Measurements from ENCODE around the gene SYCP1. TPM values are rescaled to one million over a fixed set of nuclear protein-coding genes. Genes with fewer than 3 reads are reported as not detected.

Gene SYCP1
- total RNA-seq, 2 experiments from 2014 or later: not detected

GRCh38 chr1:115031595-115031994 is 176.9 kb downstream of the SYCP1 start:
- no peak overlapping the region for H3K4me3 Mint-ChIP-seq
- H3K36me3 Mint-ChIP-seq (ENCODE audit: low read depth): no peaks in the 10 kb centered on the region
- peaks cover 1% of the 10 kb centered on the region for H3K9me3 Mint-ChIP-seq (ENCODE audit: low read depth)
- intact Hi-C loops (cut with DNase I, micrococcal nuclease): no loop called here
- ATAC-seq: no peak
- no peak overlapping the region for H3K27ac Mint-ChIP-seq
- CTCF ChIA-PET: interaction anchor here (1.2 kb wide), 1 partner anchor 82 kb away, joined by 3 read pairs; no protein-coding TSS in a partner anchor
- no peaks in the 10 kb centered on the region for H3K4me1 Mint-ChIP-seq
- POLR2A ChIA-PET: no interaction called here
- DNase-seq: no peak
- no peaks in the 10 kb centered on the region for H3K27me3 Mint-ChIP-seq

- Mint-ChIP-seq H3K27ac (no peak overlapping the region), H3K4me1 (no peaks in the 10 kb centered on the region), H3K4me3 (no peak overlapping the region), H3K36me3 (ENCODE audit: low read depth) (no peaks in the 10 kb centered on the region), H3K9me3 (ENCODE audit: low read depth) (no peaks in the 10 kb centered on the region), H3K27me3 (no peaks in the 10 kb centered on the region)
- ChIA-PET POLR2A (no interaction called here), CTCF (interaction anchor here (1.2 kb wide), 1 partner anchor 17 kb away, joined by 3 read pairs; no protein-coding TSS in a partner anchor)
- no peak for DNase-seq
- intact Hi-C loops (cut with DNase I, micrococcal nuclease): no loop called here
- ATAC-seq: no peak
Observed at GRCh38 chr1:115035652-115036051, 181.0 kb downstream of the SYCP1 start.

GRCh38 chr1:115036814-115037507 is 182.3 kb downstream of the SYCP1 start:
- no peaks in the 10 kb centered on the region for H3K27me3 Mint-ChIP-seq
- DNase-seq (no peak), ATAC-seq (no peak)
- no peaks in the 10 kb centered on the region for H3K36me3 Mint-ChIP-seq (ENCODE audit: low read depth)
- no peaks in the 10 kb centered on the region for H3K9me3 Mint-ChIP-seq (ENCODE audit: low read depth)
- intact Hi-C loops (cut with DNase I, micrococcal nuclease): no loop called here
- CTCF ChIA-PET: interaction anchor here (2.0 kb wide), 1 partner anchor 15 kb away, joined by 6 read pairs; no protein-coding TSS in a partner anchor
- no peaks in the 10 kb centered on the region for H3K4me1 Mint-ChIP-seq
- no peak overlapping the region for H3K4me3 Mint-ChIP-seq
- H3K27ac Mint-ChIP-seq: no peak overlapping the region
- POLR2A ChIA-PET: no interaction called here

- no peak for ATAC-seq
- intact Hi-C loops (cut with DNase I, micrococcal nuclease): no loop called here
- no peak overlapping the region for H3K4me3 Mint-ChIP-seq
- H3K9me3 Mint-ChIP-seq (ENCODE audit: low read depth): peaks cover 4% of the 10 kb centered on the region
- H3K4me1 Mint-ChIP-seq: no peaks in the 10 kb centered on the region
- H3K27ac Mint-ChIP-seq: no peak overlapping the region
- POLR2A ChIA-PET: no interaction called here
- CTCF ChIA-PET: interaction anchor here (0.9 to 2.2 kb wide), 2 partner anchors 12 to 73 kb away, joined by 8 to 15 read pairs; no protein-coding TSS in a partner anchor
- DNase-seq: no peak
- H3K27me3 Mint-ChIP-seq: no peaks in the 10 kb centered on the region
- H3K36me3 Mint-ChIP-seq (ENCODE audit: low read depth): peaks cover 9% of the 10 kb centered on the region
Observed at GRCh38 chr1:115040501-115040900, 185.8 kb downstream of the SYCP1 start.

- ChIA-PET CTCF (interaction anchor here (0.7 to 1.3 kb wide), 2 partner anchors 13 to 14 kb away, joined by 3 read pairs; no protein-coding TSS in a partner anchor), POLR2A (no interaction called here)
- H3K9me3 Mint-ChIP-seq (ENCODE audit: low read depth): peaks cover 4% of the 10 kb centered on the region
- ATAC-seq (no peak), DNase-seq (no peak)
- H3K4me1 Mint-ChIP-seq: no peaks in the 10 kb centered on the region
- H3K4me3 Mint-ChIP-seq: no peak overlapping the region
- H3K36me3 Mint-ChIP-seq (ENCODE audit: low read depth): peaks cover 12% of the 10 kb centered on the region
- intact Hi-C loops (cut with DNase I, micrococcal nuclease): no loop called here
- H3K27me3 Mint-ChIP-seq: no peaks in the 10 kb centered on the region
- H3K27ac Mint-ChIP-seq: no peak overlapping the region
Observed at GRCh38 chr1:115041654-115042053, 187.0 kb downstream of the SYCP1 start.

Other genes starting within 250 kb of the SYCP1 start
- under 1 TPM; 0.65 to 0.73 TPM for gene DENND2C, start 184.8 kb upstream of the SYCP1 start, total RNA-seq
- gene AMPD1, start 159.3 kb upstream of the SYCP1 start, total RNA-seq: under 1 TPM in 1 of 2 experiments, not detected in 1; 0.23 TPM
- gene NRAS, start 138.1 kb upstream of the SYCP1 start, total RNA-seq: 10 to 100 TPM; 53.0 to 55.0 TPM
- gene CSDE1, start 96.9 kb upstream of the SYCP1 start, total RNA-seq: 100 to 1,000 TPM; 458 to 553 TPM
- gene SIKE1, start 74.2 kb upstream of the SYCP1 start, total RNA-seq: 10 to 100 TPM; 56.9 to 67.2 TPM
- gene TSHB, start 175.0 kb downstream of the SYCP1 start, total RNA-seq: not detected
- gene TSPAN2, start 234.6 kb downstream of the SYCP1 start, total RNA-seq: under 1 TPM; 0.69 to 0.91 TPM

All from activated CD4-positive, alpha-beta T cell treated with anti-CD3 and anti-CD28 coated beads for 36 hours (primary cell).